Loucy (cell line): ENCODE results near the gene NDUFAF5.

Experiments
- CTCF ChIP-seq: fragments of 200-600 bp; sonication (generic); conservative IDR thresholded peaks from 2 replicates; pipeline ENCODE4 v1.5.1; 2014; ENCODE audit warnings: mild to moderate bottlenecking, antibody characterized with exemption, low read length
- EZH2phosphoT487 ChIP-seq: fragments of 200-600 bp; IDR thresholded peaks from 2 replicates; pipeline ENCODE4 v1.6.1; 2018; ENCODE audit warnings: antibody characterized with exemption, mild to moderate bottlenecking, moderate library complexity, borderline replicate concordance

GRCh38 chr20:13794667-13795066, 9.8 kb downstream of the NDUFAF5 start:
- TF ChIP-seq CTCF: no peak
- no peak for TF ChIP-seq EZH2phosphoT487
